GM19372 (cell line): Measurements from ENCODE around the gene BARD1.

Experiments
- ATAC-seq: cut with Tn5 transposase; IDR thresholded peaks from one replicate; pipeline ENCODE4 v1.9.1; 2021; ENCODE audit warnings: mild to moderate bottlenecking, low read depth, moderate library complexity; ENCODE audit not compliant: unreplicated experiment

Gene BARD1

GRCh38 chr2:214679736-214680135 is 129.7 kb downstream of the BARD1 start:
- no peak for ATAC-seq

DNA sequence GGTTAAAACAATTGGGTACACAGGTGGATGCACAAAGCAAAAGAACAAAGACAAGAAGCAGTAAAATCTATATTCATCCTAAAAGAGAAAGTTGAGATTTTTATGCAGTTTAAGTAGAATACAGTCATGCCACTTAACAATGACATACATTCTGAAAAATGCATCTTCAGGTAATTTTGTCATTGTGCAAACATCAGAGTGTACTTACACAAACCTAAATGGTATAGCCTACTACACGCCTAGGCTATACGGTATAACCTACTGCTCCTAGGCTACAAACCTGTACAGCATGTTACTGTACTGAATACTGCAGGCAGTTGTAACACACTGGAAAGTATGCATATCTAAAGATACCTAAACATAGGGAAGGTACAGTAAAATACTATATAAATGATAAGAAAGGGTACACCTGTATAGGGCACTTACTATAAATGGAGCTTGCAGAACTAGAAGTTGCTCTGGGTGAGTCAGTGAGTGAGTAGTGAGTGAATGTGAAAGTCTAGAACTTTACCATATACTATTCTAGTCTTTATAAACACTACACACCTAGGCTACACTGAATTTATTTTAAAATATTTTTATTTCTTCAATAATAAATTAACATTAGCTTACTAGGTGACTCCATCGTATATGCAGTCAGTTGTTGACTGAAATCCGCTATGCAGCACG is 132.9 kb downstream of the BARD1 start:
- no peak for ATAC-seq
